Heart right ventricle (tissue), 16 donors: Measurements from ENCODE around the gene EIF2S3. TPM values are rescaled to one million over a fixed set of nuclear protein-coding genes. Genes with fewer than 3 reads are reported as not detected.

Experiments used
- ATAC-seq, 8 donors: fragments of 200-7000 bp; cut with Tn5 transposase; one replicate each; pipeline ENCODE4 v1.9.1; 2020; ENCODE audit warnings: mild to moderate bottlenecking in 8 of 8, moderate library complexity in 8 of 8, moderate number of reproducible peaks in 1 of 8
- DNase-seq, 2 donors: peaks; one replicate each; pipeline ENCODE4 v3.0.0-alpha.2; 2020
- H3K27ac ChIP-seq, 10 donors: fragments of 200-600 bp; sonication (generic) in 2 of 10; one replicate each; pipeline versions ENCODE4 v1.5.0 to v1.8.0; 2020 to 2022; ENCODE audit warnings: mild to moderate bottlenecking in 3 of 10
- H3K27me3 ChIP-seq, 7 donors: fragments of 200-600 bp; one replicate each; pipeline ENCODE4 v1.8.0; 2021 to 2022; ENCODE audit warnings: mild to moderate bottlenecking in 2 of 7
- H3K36me3 ChIP-seq, 9 donors: fragments of 200-600 bp; sonication (generic) in 1 of 9; one replicate each; pipeline versions ENCODE4 v1.5.0 to v1.8.0; 2020 to 2022; ENCODE audit warnings: mild to moderate bottlenecking in 2 of 9
- H3K4me1 ChIP-seq, 9 donors: fragments of 200-600 bp; sonication (generic) in 1 of 9; one replicate each; pipeline versions ENCODE4 v1.5.0 to v1.8.0; 2020 to 2022; ENCODE audit warnings: mild to moderate bottlenecking in 4 of 9
- H3K4me3 ChIP-seq, 10 donors: fragments of 200-600 bp; sonication (generic) in 2 of 10; one replicate each; pipeline versions ENCODE4 v1.5.0 to v1.8.0; 2020 to 2022; ENCODE audit warnings: mild to moderate bottlenecking in 7 of 10, moderate library complexity in 2 of 10
- H3K9me3 ChIP-seq, 11 donors: fragments of 200-600 bp in 10 of 11; sonication (generic) in 2 of 11; one replicate each; pipeline versions ENCODE4 v1.5.0 to v1.8.0; 2013 to 2022; ENCODE audit warnings: mild to moderate bottlenecking in 2 of 11, control low read depth in 1 of 11, moderate library complexity in 1 of 11
- CTCF ChIP-seq, 9 donors: fragments of 200-600 bp; sonication (generic) in 2 of 9; IDR thresholded peaks; one replicate each; pipeline versions ENCODE4 v1.5.0 to v1.8.0; 2021 to 2022; ENCODE audit warnings: antibody characterized with exemption in 9 of 9, mild to moderate bottlenecking in 5 of 9, moderate library complexity in 1 of 9
- WGBS, 2 donors: extraction: QIAGEN DNeasy Blood & Tissue Kit; methylation state at CpG; one replicate each; pipeline ENCODE4 v1.1.7; 2013; ENCODE audit warnings: inconsistent platforms in 1 of 2; 5-methylcytosine and 5-hydroxymethylcytosine counted together
- intact Hi-C, 10 donors: fragments of 100-400 bp; cut with DNase I; formaldehyde crosslinking; loops; one replicate each; pipeline versions ENCODE4 v1.11.1 to v1.14.2; 2022
- polyA plus RNA-seq, 2 donors: library from polyadenylated mRNA; stranded (reverse); fragments of 200-250 nt; gene quantifications; one replicate each; pipeline ENCODE4 v1.2.3, GENCODE V29; 2013
- total RNA-seq, 10 donors: library from RNA; stranded (reverse); fragmentation: NEBNext Ultra II Directional in 3 of 10; extraction: Animal tissue kit (Norgen Biotek cat#: 25700) in 3 of 10; gene quantifications; one replicate each; pipeline versions ENCODE4 v1.2.1 to v1.2.4, GENCODE V29; 2021 to 2023
- donor health status: Arrhythmogenic right ventricular cardiomyopathy.
- donor health status: ischemic (EF 13 %, LVEDD 7.1; RV severe dilation, severe dysfunction).
- donor health status: healthy with polysubstance abuse.
- donor health status: DM: no; HTN: yes; CAD: no.
- donor health status: DM: no; HTN: no; CAD: no.
- donor health status: ischemic (EF 25% LVEDD 6.9; RV normal size, moderate dysfunction).
- donor health status: ischemic (EF 25% LVEDD 5.7; RV mildly dilated, moderate dysfunction).
- donor health status: healthy.
- donor health status: DM: yes; HTN: yes; CAD: no.
- donor health status: Ischemic cardiomyopathy.
- donor health status: ischemic (EF 35%, LVEDD 5.7; RV mildly dilated, moderate dysfunction).
- donor health status: nonischemic (EF 11% LVEDD 7.7; RV severe dilation, severe dysfunction).
- donor health status: DM: yes; HTN: yes; CAD: no.
- donor health status: PGD.
- donor health status: ischemic (EF 29% LVEDD 5.4; RV normal size, mild dysfunction).
- donor health status: nonischemic (EF 23%, LVEDD 6.1; RV moderate dilation, normal function).

Gene EIF2S3
- total and polyA plus RNA-seq, 12 donors: 28.4 to 104 (median 76.5) TPM

GRCh38 chrX:24090300-24091200 lies 35.8 kb downstream of the EIF2S3 start:
- no peak for TF ChIP-seq CTCF (IDR thresholded peaks at IDR 0.05)
- Histone ChIP-seq H3K27ac (peak overlapping the region in 4 of 10 donors; percentile 3 to 34 (median 32)), H3K36me3 (no peaks in the 10 kb centered on the region), H3K4me1 (peaks cover 0 to 11% (median 0%) of the 10 kb centered on the region in 9 donors), H3K27me3 (peaks cover 0 to 23% (median 0%) of the 10 kb centered on the region in 7 donors), H3K4me3 (no peak overlapping the region), H3K9me3 (no peaks in the 10 kb centered on the region)
- ATAC-seq (peak in 2 of 8 donors; percentile 33 to 58), DNase-seq (no peak)
- 42 to 65% methylated on average over 4 of the region's 4 CpGs for WGBS, 2 donors
- intact Hi-C loops: no loop called here

GRCh38 chrX:24093746-24094145 lies 39.0 kb downstream of the EIF2S3 start:
- ATAC-seq: no peak
- TF ChIP-seq CTCF (IDR thresholded peaks at IDR 0.05): no peak
- intact Hi-C loops: no loop called here

GRCh38 chrX:24097741-24098260 lies 43.0 kb downstream of the EIF2S3 start:
- Histone ChIP-seq H3K4me3 (no peak overlapping the region), H3K27ac (no peak overlapping the region), H3K4me1 (no peaks in the 10 kb centered on the region), H3K36me3 (no peaks in the 10 kb centered on the region), H3K27me3 (peaks cover 0 to 29% (median 0%) of the 10 kb centered on the region in 7 donors), H3K9me3 (no peaks in the 10 kb centered on the region)
- ATAC-seq (no peak), DNase-seq (no peak)
- no peak for TF ChIP-seq CTCF (IDR thresholded peaks at IDR 0.05)
- intact Hi-C loops: no loop called here
- 69 to 71% methylated on average over 1 of the region's 1 CpG for WGBS, 2 donors

More at GRCh38 chrX:24093746-24094145, 39.0 kb downstream of the EIF2S3 start:
- Histone ChIP-seq H3K27ac (no peak overlapping the region), H3K36me3 (no peaks in the 10 kb centered on the region), H3K9me3 (no peaks in the 10 kb centered on the region), H3K4me3 (no peak overlapping the region), H3K27me3 (peaks cover 0 to 23% (median 0%) of the 10 kb centered on the region in 7 donors), H3K4me1 (peaks cover 0 to 11% (median 0%) of the 10 kb centered on the region in 9 donors)
- WGBS, 2 donors: 93 to 98% methylated on average over 12 of the region's 12 CpGs
- no peak for DNase-seq

GRCh38 chrX:24098932-24099331 lies 44.2 kb downstream of the EIF2S3 start:
- DNase-seq (no peak), ATAC-seq (no peak)
- Histone ChIP-seq H3K4me1 (no peaks in the 10 kb centered on the region), H3K4me3 (no peak overlapping the region), H3K27ac (no peak overlapping the region), H3K27me3 (peaks cover 0 to 34% (median 0%) of the 10 kb centered on the region in 7 donors), H3K36me3 (no peaks in the 10 kb centered on the region), H3K9me3 (no peaks in the 10 kb centered on the region)
- WGBS, 2 donors: 81 to 83% methylated on average over 1 of the region's 1 CpG
- intact Hi-C loops: no loop called here
- no peak for TF ChIP-seq CTCF (IDR thresholded peaks at IDR 0.05)
